Transverse colon (tissue), 4 donors: ENCODE data around the gene LRRN4CL. TPM values are rescaled to one million over a fixed set of nuclear protein-coding genes. Genes with fewer than 3 reads are reported as not detected.

Experiments
- DNase-seq: peaks from one replicate; pipeline ENCODE4 v3.0.0-alpha.2; 2019
- H3K27ac ChIP-seq, 4 donors: fragments of 200-600 bp; sonication (generic); 2 replicates each; pipeline ENCODE4 v1.5.1; 2016 to 2018; ENCODE audit warnings: inconsistent platforms in 4 of 4
- H3K27me3 ChIP-seq: fragments of 200-600 bp; sonication (generic); 2 replicates; pipeline ENCODE4 v1.5.1; 2017; ENCODE audit warnings: inconsistent platforms
- H3K36me3 ChIP-seq, 4 donors: fragments of 200-600 bp; sonication (generic); 2 replicates each; pipeline ENCODE4 v1.5.1; 2017 to 2019; ENCODE audit warnings: inconsistent platforms in 4 of 4
- H3K4me1 ChIP-seq, 4 donors: fragments of 200-600 bp; sonication (generic); 2 replicates each; pipeline ENCODE4 v1.5.1; 2017 to 2020; ENCODE audit warnings: inconsistent platforms in 4 of 4
- H3K4me3 ChIP-seq, 4 donors: fragments of 200-600 bp; sonication (generic); 1 replicate in 1 of 4; 2 replicates in 3 of 4; pipeline versions ENCODE4 v1.5.1 to v1.6.1; 2017 to 2019; ENCODE audit warnings: inconsistent platforms in 4 of 4
- H3K9me3 ChIP-seq, 2 donors: fragments of 200-600 bp; sonication (generic); 2 replicates each; pipeline ENCODE4 v1.5.1; 2017 to 2019; ENCODE audit warnings: inconsistent platforms in 2 of 2
- EP300 ChIP-seq: sonication (generic); formaldehyde crosslinking; IDR thresholded peaks from one replicate; pipeline ENCODE4 v1.6.1; 2017; ENCODE audit warnings: antibody characterized with exemption, low read depth
- POLR2A ChIP-seq: fragments of 450-650 bp; IDR thresholded peaks from one replicate; pipeline ENCODE4 v1.6.1; 2016; ENCODE audit warnings: antibody characterized with exemption, mild to moderate bottlenecking, moderate library complexity
- POLR2AphosphoS5 ChIP-seq, 3 donors: sonication (generic); formaldehyde crosslinking; IDR thresholded peaks; one replicate each; pipeline ENCODE4 v1.6.1; 2016; ENCODE audit warnings: antibody characterized with exemption in 3 of 3
- WGBS, 2 donors: methylation state at CpG; one replicate each; pipeline ENCODE4 v1.1.5; 2018; ENCODE audit warnings: low coverage in 1 of 2; 5-methylcytosine and 5-hydroxymethylcytosine counted together
- in situ Hi-C, 4 donors: fragments of 200-750 bp; cut with MboI; loops; one replicate each; pipeline versions ENCODE4 v1.15.0 to v1.15.1; 2017; ENCODE audit warnings: low sequenced_read_pairs in 3 of 4, low pct_ligation_motif_present in 1 of 4, low pct_unique_long_range_greater_than_20kb in 1 of 4
- intact Hi-C: fragments of 100-400 bp; cut with DNase I; formaldehyde crosslinking; loops from one replicate; pipeline ENCODE4 v1.15.1; 2023; ENCODE audit warnings: low total_unique reads
- total RNA-seq, 4 donors: library from RNA; depleted of rRNA; stranded (reverse); fragments of >200 nt; gene quantifications; one replicate each; pipeline ENCODE4 v1.1.0, GENCODE V29; 2016
- TF ChIP-seq, protein P1 (sequence below), 5 experiments: fragments of 200-600 bp in 3 of 5; fragments of 450-650 bp in 2 of 5; sonication (generic) in 3 of 5; IDR thresholded peaks; 1 replicate in 2 of 5; 2 replicates in 3 of 5; pipeline ENCODE4 v1.5.1; 2016 to 2017; ENCODE audit warnings: antibody characterized with exemption in 5 of 5, inconsistent platforms in 3 of 5, mild to moderate bottlenecking in 2 of 5, moderate library complexity in 1 of 5

The LRRN4CL gene
- total RNA-seq, 4 donors from 2014 or later, result 8.2 to 24.7 (median 9.0) TPM

DNA sequence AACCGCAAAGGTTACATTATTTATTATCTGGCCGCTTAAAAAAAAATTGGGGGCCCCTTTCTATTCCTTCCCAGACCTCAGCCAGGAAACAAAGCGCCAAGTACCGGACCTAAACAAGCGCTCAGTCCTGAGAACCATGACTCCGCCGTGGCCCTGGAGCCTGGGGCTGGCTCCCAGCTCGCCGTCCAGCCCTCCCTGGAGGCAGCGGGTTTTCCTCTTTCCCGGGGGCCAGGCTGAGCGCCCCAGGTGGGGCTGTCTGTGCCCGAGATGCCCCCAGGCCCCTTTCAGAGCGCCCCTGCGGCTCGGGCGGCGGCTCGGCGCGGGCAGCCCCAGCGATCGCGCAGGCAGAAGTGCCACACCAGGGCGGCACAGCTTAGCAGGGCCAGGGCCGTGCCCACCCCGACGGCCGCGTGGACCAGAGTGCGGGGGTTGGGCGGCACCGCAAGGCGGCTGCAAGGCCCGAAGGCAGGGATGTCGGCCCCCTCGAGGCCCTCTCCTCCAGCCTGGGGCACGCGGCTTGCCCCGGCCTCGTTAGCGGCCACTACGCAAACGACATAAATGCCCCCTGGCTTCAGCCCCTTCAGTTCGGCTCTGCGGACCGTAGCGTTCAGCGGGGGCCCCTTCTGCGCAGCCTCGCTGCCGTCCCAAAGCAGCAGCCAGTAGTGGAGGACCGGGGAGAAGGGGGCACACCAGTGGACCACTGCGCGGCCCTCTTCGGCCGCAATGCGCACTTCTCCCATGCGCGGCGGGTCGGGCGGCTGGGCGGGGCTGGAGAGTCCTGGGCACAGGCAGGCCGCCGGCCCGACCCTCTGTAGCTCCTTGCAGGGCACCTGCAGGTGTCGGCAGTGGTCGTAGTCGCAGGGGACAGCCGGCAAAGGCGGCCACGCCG is 1.6 kb downstream of the LRRN4CL start:
- H3K27ac ChIP-seq, result peak overlapping the region; percentile 4 to 85 (median 74)

DNA sequence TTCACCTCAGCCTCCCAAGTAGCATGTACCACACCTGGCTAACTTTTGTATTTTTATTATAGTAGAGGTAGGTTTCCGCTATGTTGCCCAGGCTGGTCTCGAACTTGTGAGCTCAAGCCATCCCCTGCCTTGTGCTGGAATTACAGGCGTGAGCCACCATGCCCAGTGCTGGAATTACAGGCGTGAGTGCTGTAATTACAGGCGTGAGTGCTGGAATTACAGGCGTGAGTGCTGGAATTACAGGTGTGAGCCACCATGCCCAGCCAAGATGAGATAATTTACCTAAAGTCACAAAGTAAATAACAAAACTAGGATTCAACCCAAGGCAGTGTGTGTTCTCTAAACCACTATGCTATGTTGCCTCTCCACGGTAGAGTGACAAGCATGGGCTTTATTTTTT is 6.8 kb downstream of the LRRN4CL start:
- no peak overlapping the region for H3K4me3 ChIP-seq
- no peak for TF ChIP-seq POLR2A
- TF ChIP-seq, protein P1, sequence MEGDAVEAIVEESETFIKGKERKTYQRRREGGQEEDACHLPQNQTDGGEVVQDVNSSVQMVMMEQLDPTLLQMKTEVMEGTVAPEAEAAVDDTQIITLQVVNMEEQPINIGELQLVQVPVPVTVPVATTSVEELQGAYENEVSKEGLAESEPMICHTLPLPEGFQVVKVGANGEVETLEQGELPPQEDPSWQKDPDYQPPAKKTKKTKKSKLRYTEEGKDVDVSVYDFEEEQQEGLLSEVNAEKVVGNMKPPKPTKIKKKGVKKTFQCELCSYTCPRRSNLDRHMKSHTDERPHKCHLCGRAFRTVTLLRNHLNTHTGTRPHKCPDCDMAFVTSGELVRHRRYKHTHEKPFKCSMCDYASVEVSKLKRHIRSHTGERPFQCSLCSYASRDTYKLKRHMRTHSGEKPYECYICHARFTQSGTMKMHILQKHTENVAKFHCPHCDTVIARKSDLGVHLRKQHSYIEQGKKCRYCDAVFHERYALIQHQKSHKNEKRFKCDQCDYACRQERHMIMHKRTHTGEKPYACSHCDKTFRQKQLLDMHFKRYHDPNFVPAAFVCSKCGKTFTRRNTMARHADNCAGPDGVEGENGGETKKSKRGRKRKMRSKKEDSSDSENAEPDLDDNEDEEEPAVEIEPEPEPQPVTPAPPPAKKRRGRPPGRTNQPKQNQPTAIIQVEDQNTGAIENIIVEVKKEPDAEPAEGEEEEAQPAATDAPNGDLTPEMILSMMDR (IDR thresholded peaks at IDR 0.05), result peak in 1 of 5 experiments; percentile 37
- TF ChIP-seq EP300, result no peak
- peak in 1 of 3 donors; percentile 17 for TF ChIP-seq POLR2AphosphoS5 (IDR thresholded peaks at IDR 0.05)
- intact Hi-C loops, result loop anchor here (10.0 kb wide), 1 partner anchor 288 kb away; no protein-coding TSS in a partner anchor
- peaks cover 8% of the 10 kb centered on the region for H3K27me3 ChIP-seq
- H3K36me3 ChIP-seq, result no peaks in the 10 kb centered on the region
- peak; percentile 68 for DNase-seq
- H3K9me3 ChIP-seq, result no peaks in the 10 kb centered on the region
- H3K4me1 ChIP-seq, result peaks cover 13 to 25% (median 14%) of the 10 kb centered on the region in 4 donors
- H3K27ac ChIP-seq, result peak overlapping the region in 3 of 4 donors; percentile 21 to 61 (median 46)
- 53 to 67% methylated on average over 1 to 7 of the region's 7 CpGs for WGBS, 2 donors
- in situ Hi-C loops, result loop anchor here in 2 of 4 donors (25.0 kb wide), 2 partner anchors 270 to 295 kb away; partner anchors contain the start of gene SCGB1A1 (in 1 of the 2)

More for the DNA sequence above, 1.6 kb downstream of the LRRN4CL start:
- Histone ChIP-seq H3K36me3 (peaks cover 0 to 18% (median 8%) of the 10 kb centered on the region in 4 donors), H3K4me3 (peak overlapping the region; percentile 5 to 33 (median 16)), H3K27me3 (peaks cover 20% of the 10 kb centered on the region), H3K4me1 (peaks cover 0 to 12% (median 5%) of the 10 kb centered on the region in 4 donors), H3K9me3 (no peaks in the 10 kb centered on the region)
- WGBS, 2 donors, result 63% methylated on average over 65 of the region's 74 CpGs; no CpG with 5 or more reads in 1 of the 2 donors
- intact Hi-C loops (loop anchor here (10.0 kb wide), 1 partner anchor 293 kb away; no protein-coding TSS in a partner anchor), in situ Hi-C loops (loop anchor here in 2 of 4 donors (25.0 kb wide), 2 partner anchors 275 to 300 kb away; partner anchors contain the start of gene SCGB1A1 (in 1 of the 2))
- no peak for DNase-seq
- TF ChIP-seq POLR2AphosphoS5 (IDR thresholded peaks at IDR 0.05) (no peak), EP300 (no peak), POLR2A (no peak)
- TF ChIP-seq, protein P1 (IDR thresholded peaks at IDR 0.05), result no peak

DNA sequence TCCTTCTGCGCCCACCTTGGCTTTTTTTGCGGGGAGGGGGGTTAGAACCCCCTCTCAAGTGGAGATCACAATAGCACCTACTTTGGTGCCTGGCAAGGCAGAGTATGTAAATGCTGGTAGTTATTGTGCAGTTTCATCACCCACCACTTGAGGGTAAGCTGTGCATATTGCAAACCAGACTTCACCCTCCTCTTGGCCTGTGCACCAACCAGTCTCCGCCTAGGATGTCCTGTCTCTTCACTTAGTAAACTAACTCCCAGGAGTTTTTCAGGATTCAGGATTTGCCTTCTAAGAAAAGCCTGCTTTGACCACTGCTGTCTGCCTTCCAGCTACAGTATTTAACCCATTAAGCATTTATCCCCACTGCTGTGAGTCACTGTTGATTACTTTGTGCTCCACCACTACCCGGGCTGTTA is 8.5 kb downstream of the LRRN4CL start:
- Histone ChIP-seq H3K4me3 (no peak overlapping the region), H3K4me1 (peaks cover 14 to 28% (median 16%) of the 10 kb centered on the region in 4 donors), H3K27me3 (no peaks in the 10 kb centered on the region), H3K27ac (peak overlapping the region; percentile 0 to 93 (median 32)), H3K36me3 (peaks cover 0 to 7% (median 3%) of the 10 kb centered on the region in 4 donors), H3K9me3 (no peaks in the 10 kb centered on the region)
- TF ChIP-seq, protein P1 (IDR thresholded peaks at IDR 0.05), result peak; percentile 43 to 64 (median 51)
- no peak for TF ChIP-seq EP300
- intact Hi-C loops, result loop anchor here (10.0 kb wide), 1 partner anchor 286 kb away; no protein-coding TSS in a partner anchor
- DNase-seq, result peak; percentile 53
- in situ Hi-C loops, result loop anchor here in 2 of 4 donors (25.0 kb wide), 2 partner anchors 269 to 294 kb away; partner anchors contain the start of gene SCGB1A1 (in 1 of the 2)
- 42 to 67% methylated on average over 1 to 4 of the region's 4 CpGs for WGBS, 2 donors
